Measurements from ENCODE around the gene SLC43A2. TPM values are rescaled to one million over a fixed set of nuclear protein-coding genes. Genes with fewer than 3 reads are reported as not detected.
"Not testable (repeated sequence)": the region's sequence is repeated elsewhere in the genome, so short reads cannot be mapped to it uniquely, and the experiment has no call there.

The SLC43A2 gene
- total and polyA plus RNA-seq, 2 of the 13 experiments (the other 11 are each of a cell fraction or from before 2014, with no cell fraction given) = 7.3 to 20.0 TPM

GRCh38 chr17:1529863-1530262 lies 98.8 kb downstream of the SLC43A2 start:
- DNase-seq (ENCODE audit: low spot score) (no peak), ATAC-seq (no peak), FAIRE-seq (no peak)
- in situ Hi-C loops (cut with HindIII; ENCODE audit: extremely low pct_ligation_motif_present, low pct_unique_long_range_greater_than_20kb) (no loop called here), intact Hi-C loops (cut with micrococcal nuclease; ENCODE audit: unreplicated experiment) (no loop called here)
- Histone ChIP-seq H3K27me3 (ENCODE audit: control insufficient read depth in 1 of 2, insufficient read depth in 2 of 2, low read length in 2 of 2) (no peaks in the 10 kb centered on the region), H3K4me1 (ENCODE audit: insufficient read depth, low read length) (no peaks in the 10 kb centered on the region), H3K36me3 (replicated peaks in 1 of 2; ENCODE audit: control insufficient read depth in 1 of 2, insufficient read depth in 2 of 2, low read length in 2 of 2) (peaks cover 11 to 44% of the 10 kb centered on the region in 2 experiments), H2AFZ (ENCODE audit: low read length) (no peak overlapping the region), H3K79me2 (ENCODE audit: insufficient read depth, low read length) (no peaks in the 10 kb centered on the region), H4K20me1 (ENCODE audit: insufficient read depth, low read length) (no peaks in the 10 kb centered on the region), H3K4me2 (ENCODE audit: low read depth, low read length) (no peak overlapping the region), H3K9me3 (ENCODE audit: low read length) (no peaks in the 10 kb centered on the region), H3K9ac (ENCODE audit: insufficient read depth, low read depth, low read length) (no peak overlapping the region), H3K4me3 (replicated peaks in 1 of 3; ENCODE audit: insufficient read depth in 1 of 3, low read depth in 2 of 3, low read length in 3 of 3) (no peak overlapping the region), H3K27ac (ENCODE audit: extremely low read length, insufficient read depth, low read length) (no peak overlapping the region)
- no peak for TF ChIP-seq ZBTB21 (CRISPR knock-in tag; IDR thresholded peaks at IDR 0.05)
- no peak for TF ChIP-seq NFKBIZ (CRISPR knock-in tag; IDR thresholded peaks at IDR 0.05)
- TF ChIP-seq TGIF2 (CRISPR knock-in tag; IDR thresholded peaks at IDR 0.05) = no peak
- no peak for TF ChIP-seq AHR (CRISPR knock-in tag; IDR thresholded peaks at IDR 0.05)
- TF ChIP-seq PCBP1 (IDR thresholded peaks at IDR 0.05; ENCODE audit: borderline replicate concordance, low read depth, low read length) = no peak
- TF ChIP-seq PAWR (CRISPR knock-in tag; IDR thresholded peaks at IDR 0.05; ENCODE audit: borderline replicate concordance) = no peak
- TF ChIP-seq ZSCAN25 (CRISPR knock-in tag; IDR thresholded peaks at IDR 0.05) = no peak
- no TSS peak for BruUV-seq (replicated peaks)
- POLR2A ChIA-PET = interaction anchor here (0.9 kb wide), 1 partner anchor 13 kb away, joined by 4 read pairs; the partner anchor contains the start of gene INPP5K
- CTCF ChIA-PET (ENCODE audit: low intra/inter-chr PET ratio, low total read pairs) = no interaction called here
- WGBS (ENCODE audit: low lambda C conversion rate) = 81% methylated on average over 2 of the region's 2 CpGs

DNA sequence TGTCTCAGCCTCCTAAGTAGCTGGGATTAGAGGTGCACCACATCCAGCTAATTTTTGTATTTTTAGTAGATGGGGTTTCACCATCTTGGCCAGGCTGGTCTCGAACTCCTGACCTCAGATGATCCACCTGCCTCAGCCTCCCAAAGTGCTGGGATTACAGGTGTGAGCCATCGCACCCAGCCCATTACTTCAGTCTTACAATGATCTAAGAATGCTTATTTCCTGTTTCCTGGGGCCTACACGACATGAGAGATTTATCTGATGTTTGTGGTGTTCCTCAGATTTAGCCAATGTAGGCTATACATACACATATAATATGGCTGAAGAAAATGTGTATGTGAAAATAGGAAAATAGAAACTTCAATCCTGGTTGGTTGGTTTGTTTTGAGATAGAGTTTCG lies 101.8 kb downstream of the SLC43A2 start:
- H3K79me2 ChIP-seq (ENCODE audit: insufficient read depth, low read length); H3K4me1 ChIP-seq (ENCODE audit: insufficient read depth, low read length); DNase-seq (ENCODE audit: low spot score); in situ Hi-C loops (cut with HindIII; ENCODE audit: extremely low pct_ligation_motif_present, low pct_unique_long_range_greater_than_20kb); CTCF ChIA-PET (ENCODE audit: low intra/inter-chr PET ratio, low total read pairs); BruUV-seq (replicated peaks); H3K4me2 ChIP-seq (ENCODE audit: low read depth, low read length); H3K9ac ChIP-seq (ENCODE audit: insufficient read depth, low read depth, low read length); POLR2A ChIA-PET; FAIRE-seq; H3K27me3 ChIP-seq (ENCODE audit: control insufficient read depth in 1 of 2, insufficient read depth in 2 of 2, low read length in 2 of 2); H3K9me3 ChIP-seq (ENCODE audit: low read length); H3K27ac ChIP-seq (ENCODE audit: extremely low read length, insufficient read depth, low read length); H2AFZ ChIP-seq (ENCODE audit: low read length); ATAC-seq; intact Hi-C loops (cut with micrococcal nuclease; ENCODE audit: unreplicated experiment); H4K20me1 ChIP-seq (ENCODE audit: insufficient read depth, low read length); H3K4me3 ChIP-seq (replicated peaks in 1 of 3; ENCODE audit: insufficient read depth in 1 of 3, low read depth in 2 of 3, low read length in 3 of 3): not testable (repeated sequence)
- whole genome bisulfite sequencing (ENCODE audit: low lambda C conversion rate) = 83% methylated on average over 4 of the region's 4 CpGs
- H3K36me3 ChIP-seq (replicated peaks in 1 of 2; ENCODE audit: control insufficient read depth in 1 of 2, insufficient read depth in 2 of 2, low read length in 2 of 2) = peaks cover 7 to 18% of the 10 kb centered on the region in 2 experiments

All from HepG2 (cell line).